GM18873 (cell line): ENCODE results near the gene HDAC9.

Experiments
- ATAC-seq: cut with Tn5 transposase; IDR thresholded peaks from one replicate; pipeline ENCODE4 v1.9.1; 2021; ENCODE audit warnings: mild to moderate bottlenecking, moderate library complexity, moderate number of reproducible peaks; ENCODE audit not compliant: unreplicated experiment, low FRiP score

HDAC9 gene

GRCh38 chr7:18495412-18496340 lies at the start of gene HDAC9:
TSS of gene HDAC9 (plus strand) at chr7:18495749. CDS start at chr7:18496303, 554 bp downstream.
- ATAC-seq = peak; percentile 89

DNA sequence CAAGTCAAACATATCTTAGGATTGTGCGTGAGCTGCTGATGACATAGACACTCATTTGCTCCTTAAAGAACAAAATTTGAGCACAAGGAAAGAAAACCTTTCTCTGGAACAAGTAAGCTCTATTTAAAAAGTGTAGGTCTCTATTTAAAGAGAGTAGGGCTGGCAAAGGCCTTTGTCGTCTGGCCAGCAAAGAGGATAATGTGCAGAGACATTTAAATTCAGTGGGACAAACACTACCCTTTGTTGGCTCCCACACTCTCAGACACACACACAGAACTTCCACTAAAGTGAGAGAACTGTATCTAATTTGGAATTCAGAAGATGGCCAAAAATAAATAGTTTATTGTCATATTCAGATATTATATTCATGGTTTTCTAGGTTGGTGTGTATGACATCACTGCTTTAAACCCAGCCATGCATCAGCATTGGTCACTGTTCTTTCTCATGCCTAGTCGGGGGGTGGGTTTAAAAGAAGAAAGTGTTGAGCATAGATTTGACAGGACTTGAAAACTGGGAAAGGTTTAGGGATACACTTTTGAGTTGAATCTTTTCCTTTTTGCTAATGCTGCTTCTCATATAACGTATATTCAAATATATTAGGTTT lies 49.5 kb upstream of the HDAC9 start:
- ATAC-seq = no peak

DNA sequence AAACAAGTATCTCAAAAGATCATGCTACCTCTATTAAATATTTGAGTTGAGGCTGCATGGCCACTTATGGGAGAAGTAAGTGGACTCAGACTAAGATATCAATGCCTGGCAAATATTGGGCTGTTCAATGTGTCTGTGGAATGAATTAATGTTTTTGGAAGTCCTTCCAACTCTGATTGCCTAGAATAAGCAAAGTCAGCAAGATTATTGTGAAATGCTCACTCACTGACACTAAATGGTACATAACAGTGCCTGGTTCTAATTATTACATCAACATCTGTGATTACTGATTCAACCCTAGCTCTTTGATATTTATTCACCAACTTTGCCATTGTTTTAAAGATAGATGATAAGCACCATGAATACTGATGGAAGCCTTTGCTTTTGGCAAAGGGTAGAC lies 45.5 kb upstream of the HDAC9 start:
- ATAC-seq = no peak

GRCh38 chr7:18455606-18456005 lies 39.9 kb upstream of the HDAC9 start:
- ATAC-seq = no peak

DNA sequence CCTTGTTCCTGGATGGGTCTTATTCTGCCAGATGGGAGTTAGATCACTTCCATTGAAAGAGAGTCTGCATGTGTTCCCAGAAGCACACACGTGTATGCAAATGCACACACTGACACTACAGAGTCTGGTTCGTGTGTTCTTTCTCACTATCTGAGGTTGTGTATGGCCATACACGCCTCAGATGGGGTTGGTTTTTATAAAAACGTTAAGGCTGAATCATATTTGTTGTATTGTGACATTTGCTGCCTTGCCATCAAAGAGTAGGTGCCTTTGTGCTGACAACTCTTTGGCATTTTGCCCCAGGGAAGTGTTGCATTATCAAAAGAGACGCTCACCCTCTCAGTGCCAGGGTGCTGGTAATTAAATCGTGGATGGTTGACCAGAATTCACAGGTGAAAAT lies 37.7 kb upstream of the HDAC9 start:
- ATAC-seq = no peak

DNA sequence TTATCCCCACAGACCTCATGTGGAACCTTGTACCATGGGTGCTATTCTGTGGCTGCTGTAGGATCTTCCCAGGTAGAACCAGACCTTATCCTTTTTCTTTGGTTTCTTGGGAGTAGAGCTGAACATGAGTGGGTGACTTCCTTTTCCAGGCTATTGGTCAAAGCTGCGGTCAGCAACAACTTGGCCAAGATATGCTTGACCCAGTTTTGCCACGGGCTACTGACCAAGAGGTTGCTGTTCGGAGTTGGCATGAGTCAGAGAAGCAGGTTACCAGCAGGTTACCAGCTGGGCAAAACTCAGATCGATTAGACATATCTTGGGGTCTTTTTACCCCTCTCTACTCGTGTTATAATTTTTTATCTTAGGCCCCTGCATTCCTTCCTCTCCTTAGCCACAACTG lies 36.7 kb upstream of the HDAC9 start:
- no peak for ATAC-seq

- ATAC-seq = no peak
Observed at GRCh38 chr7:18459484-18460245, 35.9 kb upstream of the HDAC9 start.

- ATAC-seq = no peak
Observed at GRCh38 chr7:18461785-18462467, 33.6 kb upstream of the HDAC9 start.

GRCh38 chr7:18464830-18465229 lies 30.7 kb upstream of the HDAC9 start:
- no peak for ATAC-seq

DNA sequence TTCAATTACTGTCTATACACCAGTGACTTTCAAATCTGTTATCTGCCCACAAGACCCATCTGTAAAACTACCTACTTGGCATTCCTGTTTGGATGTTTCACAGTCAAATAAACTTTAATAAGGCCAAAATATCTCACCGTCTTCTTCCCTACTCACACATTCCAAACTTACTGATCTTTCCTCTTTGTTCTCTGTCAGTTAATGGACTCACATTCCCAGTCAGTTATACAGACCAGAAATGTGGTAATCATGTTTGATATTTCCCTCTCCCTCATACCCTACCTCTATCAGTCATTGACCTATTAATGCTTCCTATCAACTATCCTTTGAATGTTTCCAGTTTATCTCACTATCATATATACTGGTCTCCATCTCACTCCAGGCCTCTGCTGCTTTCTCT lies 28.5 kb upstream of the HDAC9 start:
- no peak for ATAC-seq

- ATAC-seq = no peak
Observed at GRCh38 chr7:18468795-18469194, 26.8 kb upstream of the HDAC9 start.

DNA sequence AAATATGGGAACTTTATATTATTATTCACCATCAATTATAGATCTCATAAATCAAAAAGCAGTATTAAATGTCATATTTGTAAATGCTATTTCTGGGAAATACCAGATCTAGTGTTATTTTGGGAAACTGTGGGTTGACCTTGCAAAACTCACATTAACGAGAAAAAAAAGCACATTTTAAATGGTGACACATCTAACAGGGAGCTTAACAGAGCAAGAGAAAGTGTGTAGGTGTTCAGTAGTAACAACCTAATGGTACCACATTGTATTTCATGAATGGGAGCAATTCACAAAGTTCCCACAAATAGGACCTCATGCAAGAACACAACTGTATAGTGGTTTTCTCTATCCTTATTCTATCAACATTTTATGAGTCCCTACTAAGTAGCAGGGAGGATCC lies 26.2 kb upstream of the HDAC9 start:
- no peak for ATAC-seq

DNA sequence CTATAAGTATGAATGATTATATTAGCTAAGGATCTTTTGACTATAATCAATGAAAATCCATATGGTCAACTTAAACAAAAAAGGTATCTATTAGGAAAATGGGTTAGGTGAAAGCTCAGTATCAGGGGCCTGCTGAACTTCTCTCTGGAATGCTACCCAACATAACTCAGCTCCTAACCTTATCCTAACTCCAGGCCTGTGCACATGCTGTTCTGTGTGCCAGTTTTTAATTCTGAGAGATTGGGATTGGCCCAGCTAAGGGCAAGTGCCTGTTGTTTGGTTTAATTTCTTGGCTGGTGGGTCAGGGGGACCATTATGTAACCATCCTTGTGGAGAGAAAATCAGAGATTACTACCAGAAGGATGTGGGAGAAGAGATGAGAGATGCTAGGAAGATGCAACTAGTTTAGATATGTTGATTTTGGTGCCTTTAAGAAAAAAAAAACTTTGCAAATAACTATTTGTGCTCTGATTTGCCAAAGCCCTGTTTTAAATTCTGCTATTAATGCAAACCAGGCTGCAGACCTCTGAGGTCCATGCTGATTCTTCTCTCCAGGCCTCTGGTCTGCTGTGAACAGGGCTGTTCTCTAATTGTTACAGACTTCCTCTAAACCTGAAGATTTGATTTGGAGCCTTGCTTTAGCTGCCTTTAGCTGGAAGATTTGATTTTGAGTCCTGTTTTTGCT lies 23.9 kb upstream of the HDAC9 start:
- no peak for ATAC-seq

- ATAC-seq = no peak
Observed at GRCh38 chr7:18472161-18472483, 23.4 kb upstream of the HDAC9 start.

DNA sequence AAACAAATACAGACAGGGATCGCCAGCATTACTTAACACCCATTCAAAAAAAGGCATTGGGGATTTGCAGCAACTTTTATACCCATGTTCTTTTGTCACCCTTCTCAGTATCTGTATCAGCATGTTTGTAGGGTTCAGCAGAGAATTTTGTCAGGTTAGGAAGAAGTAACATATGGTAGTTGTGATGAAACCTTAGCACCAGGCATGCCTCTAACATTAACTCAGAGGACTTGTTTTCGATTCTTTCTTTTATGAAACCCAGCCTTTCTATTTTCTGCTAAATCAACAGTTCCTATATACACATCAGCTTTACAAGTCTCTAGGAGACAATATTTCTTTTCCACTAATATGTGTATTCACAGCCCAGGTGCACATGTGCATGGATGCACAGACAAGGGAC lies 22.4 kb upstream of the HDAC9 start:
- no peak for ATAC-seq

- ATAC-seq = no peak
Observed at GRCh38 chr7:18474944-18475343, 20.6 kb upstream of the HDAC9 start.

- ATAC-seq = no peak
Observed at GRCh38 chr7:18475488-18475887, 20.1 kb upstream of the HDAC9 start.

GRCh38 chr7:18481776-18482175 lies 13.8 kb upstream of the HDAC9 start:
- no peak for ATAC-seq

DNA sequence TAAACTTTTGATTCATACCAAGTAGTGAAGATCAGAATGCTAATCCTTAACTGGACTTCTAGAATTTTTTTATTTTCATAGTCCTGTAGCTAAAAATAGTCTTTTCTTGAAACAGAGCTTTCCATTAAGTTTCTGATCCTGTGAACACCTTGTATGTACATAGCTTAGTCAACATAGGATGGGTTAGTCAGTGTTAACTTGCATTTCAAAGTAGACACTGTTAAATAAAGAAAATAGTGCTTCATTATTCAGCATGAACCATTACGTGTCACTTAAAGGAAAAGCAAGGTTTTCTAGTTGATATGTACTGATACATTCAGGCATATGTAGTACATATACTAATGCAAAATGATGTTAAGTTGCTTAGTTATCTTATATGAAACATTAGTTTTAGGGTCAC lies 7.5 kb upstream of the HDAC9 start:
- ATAC-seq = no peak

- no peak for ATAC-seq
Observed at GRCh38 chr7:18489624-18490023, 5.9 kb upstream of the HDAC9 start.
